HG03342 (cell line): Measurements from ENCODE around the gene ZSWIM5.
"Not testable (repeated sequence)": the region's sequence is repeated elsewhere in the genome, so short reads cannot be mapped to it uniquely, and the experiment has no call there.

ENCODE experiments used
- ATAC-seq: cut with Tn5 transposase; IDR thresholded peaks from one replicate; pipeline ENCODE4 v1.9.1; 2021; ENCODE audit warnings: mild to moderate bottlenecking, moderate library complexity; ENCODE audit not compliant: unreplicated experiment

Gene ZSWIM5

DNA sequence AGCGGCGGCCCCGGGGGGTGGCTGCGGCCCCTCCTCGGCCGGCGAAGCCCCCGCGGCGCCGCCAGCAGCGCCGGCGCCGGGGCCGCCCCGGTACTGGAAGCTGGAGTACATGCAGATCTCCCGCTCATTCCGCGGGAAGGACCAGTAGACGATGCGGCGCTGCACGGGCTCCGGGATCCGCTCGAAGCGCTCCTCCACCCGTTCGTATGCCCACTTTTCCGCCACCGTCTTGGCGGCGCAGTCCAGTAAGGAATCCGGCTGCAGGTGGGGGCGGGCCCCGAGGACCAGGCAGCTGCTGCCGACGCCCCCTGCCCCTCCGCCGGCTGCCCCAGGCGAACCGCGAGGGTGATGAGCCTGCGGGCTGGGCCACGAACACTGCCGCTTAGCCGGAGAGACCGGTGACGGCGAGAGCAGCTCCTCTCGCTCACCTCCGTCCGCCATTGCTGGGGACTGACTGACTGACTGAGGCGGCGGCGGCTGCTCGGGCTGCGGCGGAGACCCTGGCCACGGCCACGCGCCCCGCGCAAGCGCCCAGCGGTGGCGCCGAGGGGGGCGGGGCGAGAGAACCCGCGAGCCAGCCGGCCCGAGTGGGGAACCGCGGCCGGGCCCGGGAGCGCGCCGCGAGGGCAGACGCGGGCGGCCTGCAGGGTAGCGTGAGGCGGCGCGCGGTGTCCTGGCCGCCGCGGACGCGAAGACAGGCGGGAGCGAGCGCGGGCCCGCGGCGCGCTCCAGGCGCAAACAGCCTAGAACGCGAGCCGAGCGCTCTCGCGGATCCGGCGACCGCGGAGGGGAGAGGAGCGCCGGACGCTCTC lies at the start of gene ZSWIM5:
ZSWIM5 (minus strand) TSS at position 696 of the 812 bp plus-strand sequence; CDS start at position 441, 255 bp downstream.
- ATAC-seq = peak; percentile 65

DNA sequence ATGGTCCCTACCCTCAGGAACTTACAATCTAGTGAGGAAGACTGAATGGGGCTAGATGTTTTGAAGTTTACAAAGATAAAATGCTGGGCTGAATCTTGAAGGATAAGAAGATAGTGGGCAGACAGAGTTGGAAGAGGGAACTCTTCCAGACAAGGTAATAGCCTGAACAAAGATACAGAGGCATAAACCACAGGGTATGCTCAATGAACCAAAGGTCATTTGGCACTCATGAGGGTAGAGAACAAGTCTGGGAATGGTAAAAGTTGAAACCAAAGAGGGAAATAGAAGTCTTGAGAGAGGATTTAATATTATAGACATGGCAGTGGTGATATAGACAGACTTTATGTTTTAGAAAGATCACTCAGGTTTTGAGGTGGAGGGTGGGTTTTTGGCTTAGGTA lies 48.1 kb upstream of the ZSWIM5 start:
- no peak for ATAC-seq

DNA sequence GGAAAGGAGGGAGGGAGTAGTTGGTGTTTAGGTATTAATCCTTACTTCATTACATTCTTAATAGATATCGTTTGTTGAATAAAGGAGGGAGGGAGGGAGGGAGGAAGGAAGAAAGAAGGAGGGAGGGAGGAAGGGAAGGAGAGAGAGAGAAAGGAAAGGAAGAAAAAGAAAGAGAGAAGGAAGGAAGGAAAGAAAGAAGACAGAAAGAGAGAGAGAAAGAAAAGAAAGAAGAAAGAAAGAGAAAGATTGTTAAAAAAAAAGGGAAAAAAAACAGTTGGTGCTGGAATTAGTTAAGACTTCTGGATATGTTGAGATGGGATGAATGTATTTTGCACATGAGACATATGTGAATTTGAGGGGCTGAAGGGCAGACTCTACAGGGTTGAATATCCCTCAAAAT lies 44.1 kb upstream of the ZSWIM5 start:
- ATAC-seq = no peak

DNA sequence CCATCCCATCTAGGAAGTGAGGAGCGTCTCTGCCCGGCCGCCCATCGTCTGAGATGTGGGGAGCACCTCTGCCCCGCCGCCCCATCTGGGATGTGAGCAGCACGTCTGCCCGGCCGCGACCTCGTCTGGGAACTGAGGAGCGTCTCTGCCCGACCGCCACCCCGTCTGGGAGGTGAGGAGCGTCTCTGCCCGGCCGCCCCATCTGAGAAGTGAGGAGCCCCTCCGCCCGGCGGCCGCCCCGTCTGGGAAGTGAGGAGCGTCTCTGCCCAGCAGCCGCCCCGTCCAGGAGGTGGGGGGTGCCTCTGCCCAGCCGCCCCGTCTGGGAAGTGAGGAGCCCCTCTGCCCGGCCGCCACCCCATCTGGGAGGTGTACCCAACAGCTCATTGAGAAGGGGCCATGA lies 41.6 kb upstream of the ZSWIM5 start:
- ATAC-seq = not testable (repeated sequence)

DNA sequence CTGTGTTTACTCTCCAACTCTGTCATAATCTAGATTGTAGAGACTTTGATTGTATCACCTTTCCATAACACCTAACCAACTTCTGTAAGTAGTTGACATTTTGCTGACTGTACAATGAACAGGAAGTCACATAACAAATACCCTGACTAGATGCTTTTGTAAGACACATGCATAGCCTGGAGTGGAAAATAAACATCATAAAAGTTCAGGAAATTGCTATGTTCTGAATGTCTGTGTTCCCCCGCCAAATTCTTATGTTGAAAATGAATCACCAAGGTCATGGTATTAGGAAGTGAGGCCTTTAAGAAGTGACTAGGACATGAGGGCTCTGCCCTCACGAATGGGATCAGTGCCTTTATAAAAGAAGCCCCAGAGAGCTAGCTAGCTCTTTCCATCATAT lies 40.4 kb upstream of the ZSWIM5 start:
- no peak for ATAC-seq

DNA sequence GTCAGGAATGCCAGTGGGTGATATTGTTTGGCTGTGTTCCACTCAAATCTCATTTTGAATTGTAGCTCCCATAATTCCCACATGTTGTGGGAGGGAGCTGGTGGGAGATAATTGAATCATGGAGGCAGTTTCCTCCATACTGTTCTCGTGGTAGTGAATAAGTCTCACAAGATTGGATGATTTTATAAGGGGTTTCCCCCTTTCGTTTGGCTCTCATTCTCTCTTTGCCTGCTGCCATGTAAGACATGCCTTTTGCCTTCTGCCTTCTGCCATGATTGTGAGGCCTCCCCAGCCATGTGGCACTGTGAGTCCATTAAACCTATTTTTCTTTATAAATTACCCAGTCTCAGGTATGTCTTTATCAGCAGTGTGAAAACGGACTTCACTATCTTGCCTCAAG lies 40.0 kb upstream of the ZSWIM5 start:
- not testable (repeated sequence) for ATAC-seq

DNA sequence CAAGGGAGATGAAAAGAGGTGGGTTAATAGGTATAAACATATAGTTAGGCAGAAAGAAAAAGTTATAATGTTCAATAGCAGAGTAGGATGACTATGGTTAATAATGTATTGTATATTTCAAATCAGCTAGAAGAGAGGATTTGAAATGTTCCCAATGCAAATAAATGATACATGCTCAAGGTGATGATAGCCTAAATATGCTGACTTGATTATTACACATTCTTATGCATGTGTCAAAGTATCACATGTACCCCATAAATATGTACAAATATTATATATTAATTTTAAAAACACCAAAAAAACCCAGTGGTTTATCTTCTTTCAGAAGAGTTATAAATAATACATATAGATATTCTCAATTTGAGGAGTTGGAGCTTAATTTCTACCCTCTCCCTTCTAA lies 38.3 kb upstream of the ZSWIM5 start:
- ATAC-seq = no peak

DNA sequence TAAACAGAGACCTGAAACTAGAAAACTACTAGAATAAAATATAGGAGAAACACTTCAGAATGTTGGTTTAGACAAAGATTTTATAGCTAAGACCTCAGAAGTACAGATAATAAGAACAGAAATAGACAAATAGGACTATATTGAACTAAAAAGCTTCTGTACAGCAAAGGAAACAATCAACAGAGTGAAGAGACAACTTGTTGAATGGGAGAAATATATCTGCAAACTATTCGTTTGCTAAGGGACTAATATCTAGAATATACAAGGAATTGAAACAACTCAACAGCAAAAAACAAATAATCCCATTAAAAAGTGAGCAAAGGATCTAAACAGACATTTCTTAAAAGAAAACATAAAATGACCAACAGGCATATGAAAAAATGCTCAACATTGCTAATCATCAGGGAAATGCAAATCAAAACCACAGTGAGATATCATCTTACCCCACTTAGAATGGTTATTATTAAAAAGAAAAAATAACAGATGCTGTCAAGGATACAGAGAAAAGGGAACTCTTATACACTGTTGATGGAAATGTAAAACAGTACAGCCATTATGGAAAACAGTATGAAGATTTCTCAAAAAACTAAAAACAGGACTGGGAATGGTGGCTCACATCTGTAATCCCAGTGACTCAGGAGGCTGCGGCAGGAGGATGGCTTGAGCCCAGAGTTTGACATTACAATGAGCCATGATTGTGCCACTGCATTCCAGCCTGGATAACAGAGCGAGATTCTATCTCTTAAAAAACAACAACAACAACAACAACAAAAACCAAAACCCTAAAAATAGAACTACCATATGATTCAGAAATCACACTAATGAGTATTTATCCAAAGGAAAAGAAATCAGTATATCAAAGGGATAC lies 37.3 kb upstream of the ZSWIM5 start:
- ATAC-seq = no peak

DNA sequence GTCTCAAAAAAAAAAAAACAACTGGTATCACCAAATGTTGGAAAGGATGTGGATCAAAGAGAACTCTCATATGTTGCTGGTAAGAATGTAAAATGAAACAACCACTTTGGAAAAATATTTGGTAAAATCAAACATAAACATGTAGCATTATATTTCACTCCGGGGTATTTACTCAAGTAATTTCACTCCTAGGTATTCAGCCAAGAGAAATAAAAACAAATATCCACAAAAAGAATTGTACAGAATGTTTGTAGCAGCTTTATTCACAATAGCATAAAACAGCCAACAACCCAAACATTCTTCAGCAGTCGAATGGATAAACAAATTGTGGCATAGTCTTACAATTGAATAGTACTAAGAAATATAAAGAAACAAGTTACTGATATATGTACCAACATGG lies 32.4 kb upstream of the ZSWIM5 start:
- ATAC-seq = no peak

DNA sequence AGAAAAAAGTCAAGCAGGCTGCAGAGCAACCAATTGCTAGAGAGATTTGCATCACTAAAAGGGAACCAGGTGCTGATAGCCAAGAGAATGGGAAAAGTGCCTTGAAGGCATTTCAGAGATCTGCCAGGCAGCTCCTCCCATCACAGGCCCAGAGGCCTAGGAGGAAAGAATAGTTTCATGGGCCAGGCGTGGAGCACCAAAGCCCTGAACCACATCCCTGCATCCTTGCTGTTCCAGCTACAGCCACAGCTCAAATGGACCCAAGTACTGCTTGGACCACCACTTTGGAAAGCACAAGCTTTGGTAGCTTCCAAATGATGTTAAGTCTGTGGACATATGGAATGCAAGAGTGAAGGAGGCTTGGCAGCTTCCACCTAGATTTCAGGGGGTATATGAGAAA lies 29.7 kb upstream of the ZSWIM5 start:
- ATAC-seq = no peak

DNA sequence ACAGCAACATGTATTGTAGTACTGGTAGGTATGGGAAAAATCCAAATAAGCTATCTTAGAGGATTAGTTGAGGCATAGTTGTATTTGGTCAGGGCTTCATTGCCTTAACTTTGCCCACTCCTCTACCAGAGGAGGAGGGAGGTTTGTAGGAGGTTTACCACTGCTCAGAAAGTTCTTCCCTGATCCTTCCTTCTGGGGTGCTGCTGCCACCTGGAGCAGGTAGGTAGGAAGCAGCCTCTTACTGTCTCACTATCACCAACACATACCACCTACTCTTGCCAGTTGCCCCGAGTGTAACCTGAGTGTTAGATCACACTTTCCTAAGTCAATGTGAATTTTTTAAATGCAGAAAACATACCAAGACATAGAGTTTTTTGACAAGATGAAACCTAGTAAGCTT lies 24.1 kb upstream of the ZSWIM5 start:
- no peak for ATAC-seq

DNA sequence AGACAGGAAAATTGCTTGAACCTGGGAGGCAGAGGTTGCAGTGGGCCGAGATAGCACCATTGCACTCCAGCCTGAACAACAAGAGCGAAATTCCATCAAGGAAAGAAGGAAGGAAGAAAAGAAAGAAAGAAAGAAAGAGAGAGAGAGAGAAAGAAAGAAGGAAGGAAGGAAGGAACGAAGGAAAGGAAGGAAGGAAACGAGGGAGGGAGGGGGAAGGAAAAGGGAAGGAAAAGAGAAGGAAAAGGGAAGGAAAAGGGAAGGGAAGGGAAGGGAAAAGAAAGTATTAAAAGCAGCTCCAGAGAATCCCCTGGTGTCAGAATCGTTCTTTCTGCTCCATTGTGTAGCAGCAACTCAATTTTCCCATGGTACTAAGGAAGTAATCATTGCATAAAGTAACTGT lies 19.2 kb upstream of the ZSWIM5 start:
- ATAC-seq = no peak

DNA sequence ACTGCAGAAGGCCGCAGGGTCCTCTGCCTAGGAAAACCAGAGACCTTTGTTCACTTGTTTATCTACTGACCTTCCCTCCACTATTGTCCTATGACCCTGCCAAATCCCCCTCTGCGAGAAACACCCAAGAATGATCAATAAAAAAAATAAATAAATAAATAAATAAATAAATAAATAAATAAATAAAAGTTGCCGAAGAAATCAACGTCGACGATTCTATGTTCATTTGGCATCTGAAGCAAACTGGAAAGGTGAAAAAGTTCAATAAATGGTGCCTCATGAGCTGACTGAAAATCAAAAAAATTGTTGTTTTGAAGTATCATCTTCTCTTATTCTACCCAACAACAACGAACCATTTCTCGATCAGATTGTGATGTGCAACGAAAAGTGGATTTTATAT lies 17.3 kb upstream of the ZSWIM5 start:
- ATAC-seq = not testable (repeated sequence)

DNA sequence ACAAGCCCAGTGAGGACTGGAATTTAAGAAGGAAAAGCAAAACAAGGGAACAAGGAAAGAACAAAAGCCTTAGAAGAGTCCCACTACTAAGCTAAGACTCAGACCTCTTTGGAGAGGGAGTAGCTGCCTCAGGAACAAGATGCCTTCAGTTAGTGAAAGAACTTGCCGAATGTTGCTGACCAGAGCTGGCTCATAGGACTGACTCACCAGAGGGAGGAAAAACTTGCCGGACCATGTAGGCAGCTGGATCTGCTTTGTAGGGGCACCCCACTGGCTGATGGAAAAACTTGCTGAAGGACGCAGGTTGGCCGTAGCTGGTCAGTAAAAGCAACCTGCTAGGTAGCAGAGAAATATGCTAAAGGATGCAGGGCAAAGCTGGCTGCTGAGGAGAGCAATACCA lies 15.3 kb upstream of the ZSWIM5 start:
- ATAC-seq = no peak

DNA sequence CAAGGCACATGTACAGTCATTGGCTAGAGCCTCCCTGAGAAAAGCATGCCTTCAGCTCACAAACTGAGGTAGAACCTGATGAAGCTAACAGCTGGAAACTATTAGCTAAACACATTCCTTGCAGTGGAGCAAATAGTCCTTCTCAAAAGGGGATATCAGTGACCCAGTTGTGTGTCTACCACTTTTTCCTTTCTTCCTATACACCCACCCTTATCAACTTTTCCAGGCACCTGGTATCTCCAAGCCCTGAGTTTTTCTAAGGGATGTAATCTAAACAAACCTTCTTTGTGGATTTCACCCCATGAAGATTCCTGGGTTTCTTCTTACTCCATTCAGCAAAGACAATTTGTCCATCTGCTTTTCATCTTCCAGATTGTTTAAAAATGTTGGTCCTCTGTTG lies 10.5 kb upstream of the ZSWIM5 start:
- ATAC-seq = no peak

DNA sequence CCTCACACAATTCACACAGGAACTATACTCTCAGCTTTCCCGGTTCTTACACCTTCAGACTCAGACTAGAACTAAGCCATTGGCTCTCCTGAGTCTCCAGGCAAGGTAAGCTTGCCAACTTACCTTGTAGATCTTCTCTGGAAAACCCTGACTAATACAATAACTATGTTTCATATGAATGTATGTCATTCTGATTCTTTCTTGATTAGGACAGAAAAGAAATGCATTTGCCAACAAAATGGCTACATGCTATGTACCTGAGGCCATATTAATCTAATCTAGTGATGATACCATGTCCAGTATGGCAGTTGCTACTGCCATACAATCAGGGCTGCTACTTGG lies 9.8 kb upstream of the ZSWIM5 start:
- no peak for ATAC-seq

DNA sequence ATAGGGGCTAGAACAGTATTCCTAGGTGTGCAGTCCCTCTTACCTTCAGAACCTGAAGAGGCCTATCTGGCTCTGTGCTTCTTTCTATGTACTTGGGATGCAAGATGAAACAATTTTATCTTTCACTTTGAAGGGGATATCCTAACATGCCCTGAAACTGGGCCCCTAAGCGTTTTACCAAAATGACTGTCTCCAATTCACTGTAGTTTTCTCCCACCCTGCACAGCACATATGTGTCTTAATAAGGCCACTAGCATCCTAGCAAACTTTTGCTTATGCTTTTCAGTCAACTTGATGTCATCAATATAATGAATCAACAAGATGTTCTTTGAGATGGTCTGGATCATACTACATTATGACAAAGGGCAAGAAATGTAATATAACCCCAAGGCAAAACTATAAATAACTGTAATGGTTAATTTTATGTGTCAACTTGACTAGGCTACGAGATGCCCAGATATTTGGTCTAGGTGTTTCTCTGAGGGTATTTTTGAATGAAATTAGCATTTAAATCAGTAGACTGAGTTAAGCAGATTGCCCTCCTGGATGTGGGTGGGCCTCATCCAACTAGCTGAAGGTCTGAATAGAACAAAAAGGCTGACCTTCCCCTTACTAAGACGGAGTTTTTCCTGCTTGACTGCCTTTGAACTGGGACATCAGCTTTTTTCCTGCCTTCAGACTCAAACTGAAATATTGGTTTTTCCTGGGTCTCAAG lies 9.2 kb upstream of the ZSWIM5 start:
- ATAC-seq = no peak

DNA sequence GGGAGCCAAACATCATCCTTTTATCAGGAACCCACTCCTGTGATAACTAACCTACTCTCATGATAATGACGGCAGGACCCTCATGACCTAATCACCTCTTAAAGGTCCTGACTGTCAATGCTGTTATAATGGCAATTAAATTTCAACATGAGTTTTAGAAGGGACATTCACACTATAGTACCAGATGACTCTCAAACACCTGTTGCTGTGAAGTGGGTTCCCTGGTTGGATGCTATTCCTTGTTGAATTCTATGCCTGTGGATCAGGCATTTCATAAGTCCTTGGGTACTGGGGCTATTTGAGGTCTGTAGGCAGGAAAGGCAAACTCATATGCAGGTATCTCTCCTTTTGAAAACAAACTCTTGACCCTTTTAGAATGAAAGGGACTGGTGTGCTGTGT lies 7.5 kb upstream of the ZSWIM5 start:
- no peak for ATAC-seq

DNA sequence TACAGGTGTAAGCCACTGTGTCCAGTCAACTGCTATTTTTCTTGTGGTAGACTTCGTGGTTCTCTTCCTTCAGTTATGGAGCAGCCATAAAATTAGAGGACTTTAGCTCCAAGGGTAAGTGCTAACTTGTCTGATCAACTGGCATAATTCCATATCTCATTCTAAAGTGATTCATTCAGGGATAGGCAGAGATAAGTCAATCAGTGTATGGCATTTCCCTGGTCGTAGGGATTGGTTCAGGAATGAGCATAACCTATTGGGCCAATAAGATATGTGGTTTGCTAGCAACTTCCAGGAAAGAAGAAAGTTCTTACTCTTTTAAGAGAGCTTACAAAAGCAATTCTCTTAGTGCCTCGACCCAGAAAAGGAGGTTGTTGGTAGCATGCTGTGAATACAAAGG lies 4.7 kb upstream of the ZSWIM5 start:
- ATAC-seq = no peak

DNA sequence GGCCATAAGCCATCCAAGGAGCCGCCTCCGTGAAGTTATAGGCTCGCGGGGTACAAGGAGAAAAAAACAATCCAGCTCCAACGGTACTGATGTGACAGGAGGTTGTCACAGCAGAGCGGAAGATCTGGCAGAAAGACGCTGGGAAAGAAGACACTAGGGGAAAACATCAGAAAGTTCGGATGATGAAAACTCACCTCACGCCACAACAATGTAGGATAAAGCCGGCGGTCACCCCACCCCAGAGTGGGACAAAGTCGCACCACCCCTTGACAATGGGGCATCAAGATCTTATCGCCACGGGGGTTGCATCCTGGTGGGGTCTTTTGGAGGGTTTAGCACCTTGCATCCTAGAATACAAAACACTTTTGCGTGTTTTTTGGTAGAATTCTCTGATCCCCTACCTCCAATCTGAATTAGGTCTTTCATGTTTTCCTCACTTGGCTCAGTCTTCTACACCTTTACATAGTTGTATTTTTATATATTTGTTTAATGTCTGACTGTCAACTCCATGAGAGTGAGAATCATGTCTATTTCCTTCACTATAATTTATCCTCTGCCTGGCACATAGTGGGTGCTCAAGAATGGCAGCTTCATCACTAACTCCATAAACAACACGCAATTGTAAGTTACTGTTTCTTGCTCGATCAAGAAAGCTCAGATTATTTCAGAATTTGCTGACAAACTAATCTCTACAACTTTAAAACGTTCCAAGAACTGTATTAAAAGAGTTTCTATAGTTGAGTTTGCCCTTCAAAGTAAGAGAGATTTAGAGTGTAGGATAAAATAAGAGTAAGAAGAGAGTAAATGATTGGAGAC lies 611 bp upstream of the ZSWIM5 start:
- peak; percentile 18 for ATAC-seq
